ENCODE data around the gene WWOX. TPM values are rescaled to one million over a fixed set of nuclear protein-coding genes. Genes with fewer than 3 reads are reported as not detected.

The WWOX gene
- total RNA-seq, 1 experiment from 2014 or later, result 5.3 TPM

GRCh38 chr16:78957317-78958100 lies 858.1 kb downstream of the WWOX start:
- in situ Hi-C loops (cut with HindIII; ENCODE audit: low pct_unique_long_range_greater_than_20kb, low sequenced_read_pairs), result no loop called here
- DNase-seq (ENCODE audit: low read depth, low spot score), result no peak

- DNase-seq (ENCODE audit: low read depth, low spot score), result no peak
- in situ Hi-C loops (cut with HindIII; ENCODE audit: low pct_unique_long_range_greater_than_20kb, low sequenced_read_pairs), result no loop called here
Observed at GRCh38 chr16:78961464-78961863, 862.0 kb downstream of the WWOX start.

GRCh38 chr16:78962457-78962929 lies 863.0 kb downstream of the WWOX start:
- DNase-seq (ENCODE audit: low read depth, low spot score), result no peak
- in situ Hi-C loops (cut with HindIII; ENCODE audit: low pct_unique_long_range_greater_than_20kb, low sequenced_read_pairs), result no loop called here

GRCh38 chr16:78967948-78968347 lies 868.5 kb downstream of the WWOX start:
- in situ Hi-C loops (cut with HindIII; ENCODE audit: low pct_unique_long_range_greater_than_20kb, low sequenced_read_pairs), result no loop called here
- DNase-seq (ENCODE audit: low read depth, low spot score), result no peak

- in situ Hi-C loops (cut with HindIII; ENCODE audit: low pct_unique_long_range_greater_than_20kb, low sequenced_read_pairs), result no loop called here
- no peak for DNase-seq (ENCODE audit: low read depth, low spot score)
Observed at GRCh38 chr16:78969721-78970120, 870.3 kb downstream of the WWOX start.

- in situ Hi-C loops (cut with HindIII; ENCODE audit: low pct_unique_long_range_greater_than_20kb, low sequenced_read_pairs), result no loop called here
- no peak for DNase-seq (ENCODE audit: low read depth, low spot score)
Observed at GRCh38 chr16:78970650-78971049, 871.2 kb downstream of the WWOX start.

- no peak for DNase-seq (ENCODE audit: low read depth, low spot score)
- in situ Hi-C loops (cut with HindIII; ENCODE audit: low pct_unique_long_range_greater_than_20kb, low sequenced_read_pairs), result no loop called here
Observed at GRCh38 chr16:78972006-78972405, 872.6 kb downstream of the WWOX start.

- DNase-seq (ENCODE audit: low read depth, low spot score), result no peak
- in situ Hi-C loops (cut with HindIII; ENCODE audit: low pct_unique_long_range_greater_than_20kb, low sequenced_read_pairs), result no loop called here
Observed at GRCh38 chr16:78972986-78973385, 873.5 kb downstream of the WWOX start.

GRCh38 chr16:78976212-78976611 lies 876.8 kb downstream of the WWOX start:
- in situ Hi-C loops (cut with HindIII; ENCODE audit: low pct_unique_long_range_greater_than_20kb, low sequenced_read_pairs), result no loop called here
- DNase-seq (ENCODE audit: low read depth, low spot score), result peak; percentile 6

GRCh38 chr16:78980825-78981224 lies 881.4 kb downstream of the WWOX start:
- DNase-seq (ENCODE audit: low read depth, low spot score), result no peak
- in situ Hi-C loops (cut with HindIII; ENCODE audit: low pct_unique_long_range_greater_than_20kb, low sequenced_read_pairs), result no loop called here

- in situ Hi-C loops (cut with HindIII; ENCODE audit: low pct_unique_long_range_greater_than_20kb, low sequenced_read_pairs), result no loop called here
- no peak for DNase-seq (ENCODE audit: low read depth, low spot score)
Observed at GRCh38 chr16:78982096-78982744, 882.8 kb downstream of the WWOX start.

- DNase-seq (ENCODE audit: low read depth, low spot score), result no peak
- in situ Hi-C loops (cut with HindIII; ENCODE audit: low pct_unique_long_range_greater_than_20kb, low sequenced_read_pairs), result no loop called here
Observed at GRCh38 chr16:78984324-78984723, 884.9 kb downstream of the WWOX start.

GRCh38 chr16:78984887-78985464 lies 885.5 kb downstream of the WWOX start:
- in situ Hi-C loops (cut with HindIII; ENCODE audit: low pct_unique_long_range_greater_than_20kb, low sequenced_read_pairs), result no loop called here
- DNase-seq (ENCODE audit: low read depth, low spot score), result no peak

GRCh38 chr16:78985716-78986605 lies 886.5 kb downstream of the WWOX start:
- in situ Hi-C loops (cut with HindIII; ENCODE audit: low pct_unique_long_range_greater_than_20kb, low sequenced_read_pairs), result no loop called here
- DNase-seq (ENCODE audit: low read depth, low spot score), result no peak

- in situ Hi-C loops (cut with HindIII; ENCODE audit: low pct_unique_long_range_greater_than_20kb, low sequenced_read_pairs), result no loop called here
- no peak for DNase-seq (ENCODE audit: low read depth, low spot score)
Observed at GRCh38 chr16:78987666-78988065, 888.2 kb downstream of the WWOX start.

GRCh38 chr16:78988361-78988969 lies 889.0 kb downstream of the WWOX start:
- in situ Hi-C loops (cut with HindIII; ENCODE audit: low pct_unique_long_range_greater_than_20kb, low sequenced_read_pairs), result no loop called here
- DNase-seq (ENCODE audit: low read depth, low spot score), result peak; percentile 24

- no peak for DNase-seq (ENCODE audit: low read depth, low spot score)
- in situ Hi-C loops (cut with HindIII; ENCODE audit: low pct_unique_long_range_greater_than_20kb, low sequenced_read_pairs), result no loop called here
Observed at GRCh38 chr16:78990309-78990701, 890.9 kb downstream of the WWOX start.
